Measurements from ENCODE around the gene EXOSC7.

DNA sequence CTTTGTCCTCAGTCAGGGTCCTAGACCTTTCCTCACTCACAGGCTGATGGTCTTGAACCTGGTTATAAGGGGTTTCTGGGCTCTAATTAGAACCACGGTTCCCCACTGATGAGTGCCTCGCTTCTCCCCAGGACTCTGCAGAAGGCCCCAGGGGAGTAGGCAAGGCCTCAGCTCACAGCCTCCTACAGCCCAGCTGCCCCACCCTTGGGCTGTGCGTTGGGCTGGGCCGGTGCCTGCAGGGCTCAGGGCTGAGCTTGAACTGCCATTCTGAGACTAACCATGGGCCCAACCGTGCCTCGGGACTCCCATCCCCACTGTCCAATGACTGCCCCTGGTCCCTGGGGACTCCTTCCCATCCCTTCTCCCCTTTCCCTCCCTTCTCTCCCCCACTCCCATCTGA is 75.6 kb downstream of the EXOSC7 start:
- TF ChIP-seq, protein P1, sequence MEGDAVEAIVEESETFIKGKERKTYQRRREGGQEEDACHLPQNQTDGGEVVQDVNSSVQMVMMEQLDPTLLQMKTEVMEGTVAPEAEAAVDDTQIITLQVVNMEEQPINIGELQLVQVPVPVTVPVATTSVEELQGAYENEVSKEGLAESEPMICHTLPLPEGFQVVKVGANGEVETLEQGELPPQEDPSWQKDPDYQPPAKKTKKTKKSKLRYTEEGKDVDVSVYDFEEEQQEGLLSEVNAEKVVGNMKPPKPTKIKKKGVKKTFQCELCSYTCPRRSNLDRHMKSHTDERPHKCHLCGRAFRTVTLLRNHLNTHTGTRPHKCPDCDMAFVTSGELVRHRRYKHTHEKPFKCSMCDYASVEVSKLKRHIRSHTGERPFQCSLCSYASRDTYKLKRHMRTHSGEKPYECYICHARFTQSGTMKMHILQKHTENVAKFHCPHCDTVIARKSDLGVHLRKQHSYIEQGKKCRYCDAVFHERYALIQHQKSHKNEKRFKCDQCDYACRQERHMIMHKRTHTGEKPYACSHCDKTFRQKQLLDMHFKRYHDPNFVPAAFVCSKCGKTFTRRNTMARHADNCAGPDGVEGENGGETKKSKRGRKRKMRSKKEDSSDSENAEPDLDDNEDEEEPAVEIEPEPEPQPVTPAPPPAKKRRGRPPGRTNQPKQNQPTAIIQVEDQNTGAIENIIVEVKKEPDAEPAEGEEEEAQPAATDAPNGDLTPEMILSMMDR (IDR thresholded peaks at IDR 0.05; ENCODE audit: extremely low read depth in 1 of 2, insufficient read depth in 1 of 2, low read depth in 1 of 2, low read length in 2 of 2) = no peak
- TF ChIP-seq EZH2 (IDR thresholded peaks at IDR 0.05; ENCODE audit: borderline replicate concordance, low read depth, low read length, severe bottlenecking) = no peak
- no peak for TF ChIP-seq POLR2A (IDR thresholded peaks at IDR 0.05; ENCODE audit: low read depth, low read length)
- TF ChIP-seq, protein P2, sequence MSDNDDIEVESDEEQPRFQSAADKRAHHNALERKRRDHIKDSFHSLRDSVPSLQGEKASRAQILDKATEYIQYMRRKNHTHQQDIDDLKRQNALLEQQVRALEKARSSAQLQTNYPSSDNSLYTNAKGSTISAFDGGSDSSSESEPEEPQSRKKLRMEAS (IDR thresholded peaks at IDR 0.05; ENCODE audit: insufficient read depth, insufficient read length) = no peak

Measured in endothelial cell of umbilical vein (primary cell).